ENCODE results near the gene PSD2.
A peak's percentile ranks its signal among the peaks of the same experiment; 100 is the strongest.

The PSD2 gene

DNA sequence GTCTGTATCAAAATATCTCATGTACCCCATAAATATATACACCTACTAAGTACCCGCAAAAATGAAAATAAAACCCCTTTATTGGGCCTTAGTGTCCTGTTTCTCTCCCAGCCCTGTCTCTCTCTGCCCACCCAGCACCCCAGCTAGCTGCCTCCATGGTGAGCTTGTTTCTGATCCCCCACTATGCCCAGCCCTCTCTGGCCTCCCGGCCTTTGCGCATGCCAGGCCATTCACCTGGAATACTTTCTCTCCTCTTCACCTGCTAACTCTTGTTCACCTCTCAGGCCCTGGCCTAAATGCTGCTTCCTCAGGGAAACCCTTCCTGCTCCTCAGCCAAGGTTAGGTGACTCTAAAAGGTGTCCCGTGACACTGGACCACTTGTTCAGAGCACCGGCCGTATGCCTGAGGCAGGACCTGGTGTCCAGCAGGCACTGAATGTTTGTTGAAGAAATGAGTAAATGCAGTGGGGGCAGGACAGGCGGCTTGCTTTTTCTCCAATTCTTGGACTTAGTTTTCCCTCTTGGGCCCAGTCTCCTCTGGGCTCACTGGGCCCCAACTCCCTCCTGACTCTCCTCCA is 58.5 kb downstream of the PSD2 start:
- DNase-seq (ENCODE audit: low read depth in 2 of 2), result no peak

DNA sequence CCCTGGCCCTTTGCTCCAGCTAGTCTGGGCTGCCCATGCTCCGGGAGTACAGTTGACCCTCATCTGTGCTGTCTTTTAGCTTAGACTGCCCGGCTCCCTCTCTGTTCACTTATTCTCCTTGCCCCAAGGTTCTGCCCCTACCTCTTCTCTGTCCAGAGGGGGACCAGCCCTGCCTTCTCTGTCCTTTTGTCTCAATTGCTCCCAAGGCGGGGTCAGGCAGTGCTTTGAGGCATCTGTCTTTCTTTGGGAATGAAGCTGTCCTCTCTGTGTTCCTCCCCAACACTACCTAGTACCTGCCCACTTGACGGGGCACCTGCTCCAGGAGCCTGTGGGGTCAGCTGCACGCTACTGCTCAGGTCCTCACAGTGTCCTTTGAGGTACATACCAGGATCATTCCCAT is 59.3 kb downstream of the PSD2 start:
- no peak for DNase-seq (ENCODE audit: low read depth in 2 of 2)

DNA sequence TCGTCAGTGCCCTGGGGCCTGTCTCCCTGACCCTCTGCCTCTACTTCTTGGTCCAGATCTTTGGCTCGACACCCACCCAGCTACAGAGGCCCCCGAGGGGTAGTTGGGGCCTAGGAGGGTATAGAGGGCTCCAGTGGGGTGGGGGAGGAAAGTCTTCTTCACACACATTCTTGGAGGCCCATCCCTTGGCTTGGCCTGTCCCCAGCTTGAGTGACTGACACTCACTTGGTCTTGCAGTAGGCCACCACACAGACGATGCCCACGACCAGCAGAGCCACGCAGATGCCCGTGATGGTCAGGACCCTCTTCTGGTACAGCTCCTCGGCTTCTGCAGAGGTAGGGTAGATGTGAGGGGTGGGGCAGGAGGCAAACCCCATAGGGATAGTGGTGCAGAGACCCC is 59.8 kb downstream of the PSD2 start:
- DNase-seq (ENCODE audit: low read depth in 2 of 2), result no peak

DNA sequence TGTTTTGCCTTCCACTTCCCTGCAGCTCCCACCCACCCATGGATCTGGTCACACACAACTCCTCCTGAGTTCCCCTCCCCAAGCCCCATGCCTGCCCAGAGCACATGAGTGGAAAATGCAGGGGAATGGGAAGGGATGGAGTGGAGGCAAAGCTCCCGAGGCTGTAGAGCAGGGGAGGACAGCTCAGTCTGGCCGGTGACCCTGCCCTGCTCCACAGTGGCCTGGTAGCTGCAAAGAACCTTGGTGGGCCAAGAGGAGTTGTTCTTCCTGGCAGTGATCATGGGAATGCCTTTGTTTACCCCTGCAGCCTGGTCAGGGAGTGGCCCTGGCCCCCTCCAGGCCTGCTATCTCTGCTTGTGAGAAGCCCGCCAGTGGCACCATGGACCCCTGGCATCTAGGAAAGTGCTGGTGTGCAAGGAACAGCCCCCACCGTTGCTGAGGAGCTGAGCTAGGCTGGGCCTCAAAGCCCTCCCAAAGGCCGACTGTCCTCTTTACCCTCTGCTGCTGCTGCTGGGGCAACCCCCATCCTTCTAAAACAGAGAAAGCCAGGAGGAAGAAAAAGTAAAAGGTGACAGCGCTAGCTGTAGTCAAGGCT is 60.4 kb downstream of the PSD2 start:
- no peak for DNase-seq (ENCODE audit: low read depth in 2 of 2)

DNA sequence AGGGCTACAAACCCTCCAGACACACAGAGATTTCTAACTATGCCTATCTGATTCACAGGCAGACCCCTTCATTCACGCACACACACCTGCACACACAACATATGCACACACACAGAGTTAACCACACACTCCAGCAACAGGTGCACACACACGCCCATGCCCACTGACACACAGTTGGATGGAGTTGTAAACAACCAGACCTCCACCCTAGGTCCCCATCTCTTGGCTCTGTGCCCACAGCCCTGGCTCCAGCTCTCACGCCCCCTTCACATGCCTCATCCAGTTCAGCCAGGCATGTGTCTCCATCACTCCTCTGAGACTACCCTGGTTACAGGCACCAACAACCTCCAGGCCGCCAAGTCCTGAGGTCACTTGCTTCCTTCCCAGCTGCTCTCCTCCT is 61.1 kb downstream of the PSD2 start:
- no peak for DNase-seq (ENCODE audit: low read depth in 2 of 2)

DNA sequence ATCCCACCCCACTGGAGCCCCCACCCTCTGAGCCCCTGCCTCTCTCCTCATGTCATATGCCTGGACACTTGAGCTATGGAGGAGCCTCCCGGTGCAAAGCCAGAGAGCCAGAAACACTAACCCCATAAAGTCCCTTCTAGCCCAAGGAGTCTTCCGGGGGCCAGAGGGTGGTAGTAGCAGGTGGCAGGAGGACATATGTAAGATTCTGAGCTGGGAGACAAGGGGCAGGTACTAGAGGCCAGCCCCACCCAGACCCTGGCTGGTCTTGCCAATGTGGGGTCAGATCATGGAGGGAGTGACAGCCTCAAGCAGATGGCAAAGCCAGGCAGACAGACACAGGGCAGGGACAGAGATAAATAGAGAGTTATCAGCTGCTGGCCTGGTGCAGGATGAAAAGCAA is 63.4 kb downstream of the PSD2 start:
- DNase-seq (ENCODE audit: low read depth in 2 of 2), result no peak

DNA sequence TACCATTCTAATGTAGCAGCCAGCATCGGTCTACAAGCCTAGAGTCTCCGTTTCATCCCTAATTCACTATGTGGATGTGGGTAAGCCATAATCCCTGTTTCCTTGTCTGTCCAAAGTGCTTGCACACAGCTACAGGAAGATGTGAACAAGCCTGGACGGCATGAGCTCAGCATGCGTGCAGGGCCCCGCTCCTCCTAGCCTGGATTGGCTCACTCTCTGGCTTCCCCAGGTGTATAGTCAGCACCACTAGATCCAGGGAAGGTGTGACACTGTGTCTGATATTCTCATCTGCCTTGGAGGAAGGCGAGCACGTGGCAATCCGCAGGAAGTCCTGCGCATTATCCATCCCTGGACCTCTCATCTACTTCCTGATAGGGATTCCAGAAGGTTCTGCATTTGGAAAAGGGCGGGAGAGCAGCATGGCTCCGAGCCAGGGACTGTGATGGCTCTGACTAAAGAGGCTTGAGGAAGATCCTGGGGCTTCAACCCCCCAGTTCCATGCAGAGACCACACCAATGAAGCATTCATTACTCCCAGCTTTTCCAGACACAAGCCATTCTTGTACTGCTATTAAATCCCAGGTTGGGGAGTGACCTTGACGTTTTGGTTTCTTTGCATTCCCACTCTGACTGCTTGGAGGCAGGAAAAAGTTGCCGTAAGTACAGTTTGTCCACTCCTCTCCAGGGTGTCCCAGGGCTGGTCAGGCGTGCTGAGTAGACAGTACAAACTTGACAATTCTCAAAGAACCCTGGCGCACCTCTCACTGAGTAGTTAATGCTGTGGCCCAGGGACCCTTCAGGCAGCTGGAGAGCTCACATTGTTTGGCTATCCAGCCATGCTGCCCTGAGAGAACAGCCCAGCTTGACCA is 65.6 kb downstream of the PSD2 start:
- DNase-seq (ENCODE audit: low read depth in 2 of 2), result no peak

DNA sequence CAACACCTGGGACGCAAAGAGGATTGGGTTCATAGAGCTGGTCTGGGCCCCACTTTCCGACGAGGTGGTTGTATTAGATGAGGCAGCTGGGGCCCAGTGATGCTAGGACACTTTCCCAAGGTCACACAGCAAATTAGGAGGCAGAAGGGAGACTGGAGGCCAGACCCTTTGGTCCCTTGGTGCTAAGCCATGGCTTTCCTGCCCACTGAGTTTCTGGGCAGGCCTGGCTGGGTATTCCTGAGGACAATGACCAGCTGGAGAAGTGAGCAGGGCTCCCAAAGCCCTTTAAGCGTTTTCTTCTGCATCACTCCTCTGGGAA is 66.2 kb downstream of the PSD2 start:
- no peak for DNase-seq (ENCODE audit: low read depth in 2 of 2)

DNA sequence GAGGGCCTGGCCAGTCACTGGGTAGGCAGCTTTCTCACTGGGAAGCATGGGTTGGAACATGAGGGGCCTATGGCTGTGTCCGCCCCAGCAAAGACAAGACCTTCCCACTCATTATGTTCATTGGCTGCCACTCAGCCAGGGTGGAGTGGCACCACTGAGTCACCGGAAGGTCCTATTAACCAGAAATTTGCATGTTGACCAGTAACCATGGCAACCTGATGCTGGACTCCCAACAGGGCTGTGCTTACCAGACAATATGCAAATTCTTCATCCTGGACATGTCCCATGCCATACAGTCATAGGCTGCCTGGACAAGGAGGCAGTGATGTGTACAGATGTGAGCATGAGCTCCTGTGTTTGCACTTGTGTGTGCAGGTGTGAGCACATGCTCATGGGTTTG is 66.7 kb downstream of the PSD2 start:
- DNase-seq (ENCODE audit: low read depth in 2 of 2), result no peak

DNA sequence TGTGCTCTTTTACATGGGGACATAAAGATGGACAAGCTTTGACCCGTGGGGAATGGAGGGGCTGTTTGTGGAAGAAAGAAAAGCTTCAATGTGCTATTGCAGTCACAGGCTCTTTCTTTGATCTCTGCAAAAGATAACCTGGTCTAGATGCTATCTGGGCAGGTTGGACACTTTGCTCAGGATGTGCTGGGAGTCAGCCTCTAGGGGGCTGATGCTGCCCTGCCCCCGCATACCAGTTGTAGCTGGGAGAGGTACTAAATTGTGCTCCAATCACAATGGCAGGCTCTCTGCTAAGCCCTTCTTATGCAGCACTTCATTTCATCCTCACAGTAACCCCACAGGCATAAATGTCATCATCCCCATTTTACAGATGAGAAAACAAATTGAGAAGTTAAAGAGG is 67.2 kb downstream of the PSD2 start:
- DNase-seq (ENCODE audit: low read depth in 2 of 2), result no peak

DNA sequence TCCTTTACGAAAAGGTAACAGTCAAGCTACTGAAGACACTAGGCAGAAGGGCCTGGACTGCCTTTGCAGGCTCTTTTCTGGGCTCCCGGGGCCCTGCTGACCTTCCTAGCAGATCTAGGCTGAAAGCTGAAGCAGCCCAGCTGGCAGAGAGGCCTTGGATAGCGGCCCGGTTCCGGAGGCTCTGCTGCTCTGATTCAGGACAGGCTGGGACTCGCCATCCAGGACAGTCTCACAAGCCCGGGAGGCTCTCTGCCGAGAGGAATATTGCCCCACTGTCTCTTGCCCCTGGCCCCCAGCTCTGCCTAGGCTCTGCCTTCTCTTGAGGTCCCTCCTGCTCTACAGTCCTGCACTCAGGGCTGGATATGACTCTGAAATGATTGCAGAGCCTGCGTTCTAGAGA is 67.8 kb downstream of the PSD2 start:
- no peak for DNase-seq (ENCODE audit: low read depth in 2 of 2)

DNA sequence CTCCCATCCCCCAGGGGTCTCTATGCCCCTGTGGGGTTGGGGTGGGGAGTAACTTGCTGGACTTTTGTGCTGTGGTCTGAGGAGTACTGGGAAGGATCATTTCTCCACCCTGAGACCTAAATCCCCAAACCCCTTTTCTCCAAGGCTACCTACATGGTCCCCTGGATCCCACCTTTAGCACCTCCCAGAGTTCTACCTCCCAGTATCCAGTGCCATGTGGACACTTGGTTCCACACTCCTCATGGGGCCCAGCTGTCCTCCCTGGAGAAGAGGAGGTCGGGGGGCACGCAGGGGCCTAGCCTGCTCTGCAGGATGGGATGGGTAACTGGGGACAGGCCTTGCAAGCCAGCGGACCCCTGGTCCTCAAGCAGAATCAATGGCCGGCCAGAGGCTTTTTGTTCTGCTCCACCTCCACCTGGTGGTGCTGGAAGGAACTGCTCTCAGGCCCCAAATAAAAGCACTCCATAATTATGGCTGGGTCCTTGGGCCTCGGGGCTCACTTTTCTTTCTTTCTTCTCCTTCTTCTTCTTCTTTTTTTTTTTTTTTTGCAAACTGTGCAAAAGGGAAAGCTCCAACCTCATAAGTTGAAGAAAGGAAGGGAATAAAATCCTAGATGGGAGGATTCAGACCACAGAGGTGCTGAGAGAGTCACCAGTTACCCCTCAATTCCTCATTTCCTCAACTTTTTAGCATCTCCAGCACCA is 68.4 kb downstream of the PSD2 start:
- peak in 1 of 2 donors; percentile 32 for DNase-seq (ENCODE audit: low read depth in 2 of 2)

DNA sequence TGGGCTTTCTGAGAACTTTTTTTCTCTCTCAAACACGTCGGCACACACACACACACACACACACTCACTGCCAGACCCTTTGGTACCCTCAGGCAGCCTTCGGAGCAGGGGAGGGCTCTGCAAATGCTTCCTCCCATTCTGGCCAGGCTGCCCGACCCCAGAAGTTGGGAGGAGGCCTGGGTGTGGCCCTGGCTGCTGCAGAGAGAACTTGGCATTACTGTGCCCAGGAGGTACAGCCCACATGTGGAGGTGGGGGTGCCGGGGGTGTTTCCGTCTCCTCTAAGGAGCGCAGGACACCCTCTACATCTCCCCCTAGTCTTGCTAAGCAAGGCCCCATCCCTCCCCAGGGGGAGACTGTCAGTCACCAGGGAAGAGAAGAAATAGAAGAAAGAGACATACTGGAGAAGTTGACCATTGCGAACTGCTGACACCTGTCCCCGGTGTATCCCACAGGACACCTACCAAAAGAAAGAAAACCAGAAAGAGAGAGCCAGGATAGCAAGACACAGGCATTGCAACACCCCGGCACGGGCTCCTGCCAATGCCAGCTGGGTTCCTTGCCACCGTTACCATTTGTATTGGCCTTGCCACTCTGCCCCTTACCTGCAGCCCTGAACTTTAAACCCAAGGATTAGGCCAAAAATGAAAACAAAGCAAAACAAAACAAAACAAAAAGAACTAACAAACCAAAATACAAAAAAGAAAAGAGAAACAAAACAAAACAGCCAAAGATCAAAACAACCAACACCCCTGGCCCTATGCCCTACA is 69.3 kb downstream of the PSD2 start:
- no peak for DNase-seq (ENCODE audit: low read depth in 2 of 2)

DNA sequence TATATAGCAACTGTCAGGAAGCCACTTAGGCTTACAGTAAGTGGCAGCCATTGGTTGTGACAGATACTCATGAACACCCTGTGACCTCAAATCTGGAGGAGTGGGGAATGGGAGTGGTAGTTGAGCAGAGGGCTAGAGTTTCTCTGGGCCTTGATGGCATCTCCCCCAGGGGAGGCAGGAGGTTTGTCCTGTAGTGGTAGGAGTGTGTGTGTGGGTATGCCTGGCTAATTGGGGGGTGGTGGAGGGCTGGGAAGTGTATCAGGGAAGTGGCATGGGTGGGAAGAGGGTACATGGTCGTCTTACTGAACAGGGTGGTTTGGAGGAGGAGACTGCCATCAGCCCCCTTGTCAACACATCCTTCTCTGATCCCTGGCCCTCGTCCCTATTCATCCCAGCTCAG is 71.5 kb downstream of the PSD2 start:
- DNase-seq (ENCODE audit: low read depth in 2 of 2), result no peak

DNA sequence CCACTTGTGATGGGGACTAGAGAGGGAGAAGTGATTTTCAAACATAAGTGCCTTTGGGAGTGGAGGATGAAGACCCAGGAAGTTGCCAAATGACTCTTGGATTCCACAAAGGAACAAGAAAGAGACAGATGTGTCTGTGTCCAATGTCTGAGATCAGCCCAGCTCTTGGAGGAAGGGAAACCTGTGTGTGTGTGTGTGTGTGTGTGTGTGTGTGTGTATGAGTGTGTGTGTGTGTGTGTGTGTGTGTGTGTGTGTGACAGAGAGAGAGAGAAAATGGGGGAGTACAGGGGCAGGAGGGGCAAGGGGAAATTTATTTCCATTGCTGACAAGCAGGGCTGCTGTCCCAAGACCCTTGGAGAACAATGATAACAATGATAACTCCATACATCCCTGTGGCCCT is 72.0 kb downstream of the PSD2 start:
- no peak for DNase-seq (ENCODE audit: low read depth in 2 of 2)

DNA sequence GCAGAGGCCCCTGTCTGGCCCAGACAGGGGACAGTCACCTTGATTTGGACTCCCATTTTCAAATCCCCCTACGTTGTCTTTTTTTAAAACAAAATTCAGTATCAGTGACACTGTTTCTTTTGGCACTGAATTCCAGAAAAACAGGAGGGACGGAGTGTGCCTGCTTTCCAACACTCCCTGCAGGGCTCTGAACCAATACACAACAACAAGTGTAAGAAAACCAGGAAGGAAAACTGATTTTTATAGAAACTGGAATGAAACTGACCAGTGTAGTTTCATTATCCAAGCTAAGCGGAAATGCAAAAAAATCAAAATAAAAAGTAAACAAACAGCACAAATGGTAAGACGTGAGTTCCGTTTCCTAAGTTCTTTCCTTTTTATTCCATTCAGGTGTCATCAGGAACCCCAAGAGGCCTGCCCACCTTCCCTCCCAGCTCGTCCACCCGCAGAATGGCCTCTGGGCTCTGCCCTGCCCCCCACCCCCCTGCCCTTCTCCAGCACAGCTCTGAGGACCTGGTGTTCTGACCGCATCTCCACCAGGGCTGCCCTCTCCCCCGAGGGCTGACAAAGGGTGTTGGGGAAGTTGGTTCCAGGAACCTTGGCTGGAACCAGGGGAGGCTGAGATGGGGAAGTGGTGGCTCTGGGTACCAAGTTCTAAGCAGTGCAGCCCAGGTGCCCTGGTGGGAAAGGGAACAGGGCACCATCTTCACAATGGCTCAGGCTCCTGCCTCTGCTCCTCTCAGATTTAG is 73.6 kb downstream of the PSD2 start:
- DNase-seq (ENCODE audit: low read depth in 2 of 2), result no peak

DNA sequence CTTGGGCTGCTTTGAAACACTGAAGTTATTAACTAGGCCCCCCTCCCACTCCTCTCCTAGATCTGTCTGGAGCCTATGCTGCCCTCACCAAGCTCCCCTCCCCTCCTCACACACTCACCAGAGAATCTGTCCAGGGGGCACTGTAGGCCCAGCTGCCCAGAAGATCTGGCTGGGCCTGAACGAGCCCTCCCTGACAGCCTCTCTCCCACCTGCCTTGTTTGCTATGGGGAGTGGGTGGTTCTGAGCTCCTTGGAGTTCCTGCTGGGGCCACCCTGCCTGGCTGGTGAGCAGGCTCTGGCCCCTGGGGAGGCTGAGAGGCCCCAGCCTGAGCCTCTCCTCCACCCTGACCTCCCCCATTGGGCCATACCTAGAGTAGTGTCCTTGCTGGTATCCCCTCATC is 75.1 kb downstream of the PSD2 start:
- no peak for DNase-seq (ENCODE audit: low read depth in 2 of 2)

DNA sequence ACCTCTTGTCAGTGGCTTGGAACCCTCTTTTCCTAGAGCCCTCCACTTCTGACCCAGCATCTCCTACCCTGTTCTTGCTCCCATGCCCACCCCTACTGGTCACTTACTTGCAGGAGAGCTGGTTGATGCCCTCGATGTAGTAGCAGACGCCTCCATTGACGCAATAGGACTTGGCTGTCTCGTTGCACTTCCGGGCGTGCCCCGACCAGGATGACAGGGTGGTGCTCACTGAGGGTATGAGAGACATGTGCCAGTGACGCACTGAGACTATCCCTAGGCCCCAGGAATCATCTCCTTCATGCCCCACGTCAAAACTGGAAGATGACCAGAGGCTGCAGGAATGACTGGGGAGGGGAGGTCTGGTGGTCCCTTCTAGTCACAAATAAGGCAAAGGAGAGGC is 76.0 kb downstream of the PSD2 start:
- no peak for DNase-seq (ENCODE audit: low read depth in 2 of 2)

DNA sequence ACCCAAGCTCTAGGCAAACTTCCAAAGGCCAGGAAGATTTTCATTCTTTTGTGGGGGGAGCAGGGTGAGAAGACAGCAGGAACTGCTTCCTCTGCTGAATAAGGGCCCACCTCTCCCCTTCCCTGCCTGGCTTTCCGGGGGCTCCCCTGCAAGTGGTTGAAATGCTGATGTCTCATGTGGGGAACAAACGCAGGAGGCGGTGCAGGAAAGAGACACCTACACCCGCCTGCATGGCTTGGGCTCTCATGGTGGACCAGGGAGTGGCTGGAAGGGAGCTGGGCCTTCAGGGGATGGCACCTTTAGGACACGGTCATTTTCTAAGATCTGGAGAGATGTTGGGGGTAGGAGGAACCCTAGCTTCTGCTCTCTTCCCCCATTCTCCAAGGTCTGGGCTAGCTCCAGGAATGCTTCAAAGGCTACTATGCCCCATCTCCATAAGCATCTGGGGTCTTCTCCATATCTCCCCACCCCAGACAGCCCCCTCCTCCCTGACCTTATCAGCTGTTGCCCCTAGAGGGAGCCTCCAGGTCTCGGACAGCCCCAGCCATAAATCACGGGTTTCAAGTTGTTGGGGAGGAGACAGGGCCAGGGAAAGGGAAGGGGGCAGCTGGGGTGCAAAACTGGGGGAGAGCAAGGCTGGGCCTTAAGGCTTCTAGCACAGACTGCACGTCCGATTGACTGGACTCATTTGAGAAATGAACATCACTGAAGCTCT is 76.6 kb downstream of the PSD2 start:
- DNase-seq (ENCODE audit: low read depth in 2 of 2), result no peak

All from stimulated activated CD8-positive, alpha-beta memory T cell treated with anti-CD3 and anti-CD28 coated beads, Interleukin-7, amount 100 ng/mL, for 1 hour (primary cell).